NCI-H2227 (cell line): Measurements from ENCODE around the gene CD55.

Experiments used
- DNase-seq: peaks from one replicate; lab custom pipeline; 2025; ENCODE audit not compliant: unreplicated experiment; lab: John Stamatoyannopoulos, UW

CD55 gene

GRCh38 chr1:207328004-207328403 is 6.5 kb downstream of the CD55 start:
- DNase-seq, result no peak

DNA sequence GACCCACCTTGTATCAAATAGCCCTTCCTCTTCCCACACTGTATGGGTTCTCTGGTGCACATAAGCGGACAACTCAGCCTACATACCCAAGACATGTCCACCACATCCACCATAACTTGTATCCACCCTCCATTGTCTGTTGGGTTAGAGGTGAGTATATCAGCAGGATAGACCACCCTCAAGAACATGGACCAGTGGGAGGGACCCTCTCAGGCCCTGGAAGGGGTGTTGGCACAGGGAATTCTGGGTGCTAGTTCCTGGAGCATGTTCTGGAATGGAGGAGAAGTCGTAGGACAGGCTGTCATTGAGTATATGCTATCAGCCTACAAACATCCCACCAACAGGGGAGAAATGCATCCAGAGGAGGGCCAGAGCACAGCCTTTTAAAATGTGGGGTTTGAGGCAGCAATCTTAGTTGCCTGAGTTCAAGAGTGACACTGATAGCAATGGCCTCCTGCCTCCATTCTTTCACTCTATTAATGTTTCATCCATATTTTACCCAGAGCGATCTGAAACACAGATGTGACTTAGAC is 7.5 kb downstream of the CD55 start:
- DNase-seq, result no peak

GRCh38 chr1:207329469-207329868 is 8.0 kb downstream of the CD55 start:
- DNase-seq, result no peak

GRCh38 chr1:207330011-207330710 is 8.7 kb downstream of the CD55 start:
- DNase-seq, result no peak

GRCh38 chr1:207331354-207332313 is 10.2 kb downstream of the CD55 start:
- no peak for DNase-seq

DNA sequence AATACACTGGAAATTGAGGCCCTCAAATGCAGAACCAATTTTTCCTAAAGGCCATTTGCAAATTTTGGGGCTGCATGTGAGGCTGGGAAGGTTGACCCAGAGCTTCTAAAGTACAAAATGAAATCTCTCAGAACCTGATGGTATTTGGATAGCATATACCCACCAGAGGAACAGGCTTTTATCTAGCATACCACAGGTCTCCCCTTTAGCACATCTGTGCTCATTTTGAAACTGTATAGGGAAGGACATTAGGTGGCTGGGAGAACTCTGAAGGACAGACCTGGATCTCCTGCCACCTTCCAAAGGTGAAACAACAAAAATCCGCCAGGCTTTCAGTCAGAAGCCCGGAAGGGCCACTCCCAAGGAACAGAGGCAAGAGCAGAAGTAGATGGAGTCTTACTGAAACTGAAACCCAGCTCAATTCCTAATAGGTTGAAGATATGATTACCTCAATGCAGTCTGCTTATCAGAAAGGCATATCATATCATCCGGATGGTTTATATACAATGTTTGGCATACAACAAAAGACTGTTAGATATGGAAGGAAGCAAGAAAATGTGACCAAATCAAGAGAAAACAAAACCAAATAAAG is 11.6 kb downstream of the CD55 start:
- no peak for DNase-seq

DNA sequence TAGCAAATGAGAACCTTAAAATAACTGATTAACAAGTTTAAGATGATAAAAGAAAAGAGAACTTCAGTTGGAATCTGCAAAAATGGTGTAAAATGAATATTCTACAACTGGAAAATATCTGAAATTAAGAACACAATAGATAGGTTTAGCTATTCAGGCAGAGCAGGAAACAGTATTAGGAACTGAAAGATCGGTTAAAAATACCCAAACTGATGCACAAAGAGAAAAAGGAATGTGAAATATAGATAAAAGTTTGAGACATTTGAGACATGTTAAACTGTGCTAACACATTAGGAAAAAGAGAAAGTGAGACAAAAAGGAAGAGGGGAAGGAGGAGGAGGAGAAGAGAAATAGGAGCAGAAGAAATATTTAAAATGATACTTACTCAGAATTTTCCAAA is 12.1 kb downstream of the CD55 start:
- DNase-seq, result no peak

- no peak for DNase-seq
These were observed 12.9 kb downstream of the CD55 start for GRCh38 chr1:207334337-207334736.

DNA sequence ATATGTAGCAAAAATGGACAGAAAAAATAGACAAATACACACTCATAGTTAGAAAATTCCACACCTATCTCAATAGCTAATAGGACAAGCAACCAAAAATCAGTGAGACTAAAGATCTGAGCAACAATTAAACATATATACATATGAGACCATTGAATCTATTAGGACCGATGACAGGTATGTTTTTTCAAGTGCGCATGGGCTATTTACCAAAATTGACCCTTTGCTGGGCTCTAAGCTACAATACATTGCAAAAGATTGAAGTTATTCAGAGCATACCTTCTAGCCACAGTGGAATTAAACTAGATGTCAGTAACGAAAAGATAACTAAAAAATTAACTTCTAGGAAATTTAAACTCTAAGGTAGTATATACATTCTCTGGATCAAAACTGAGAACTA is 13.7 kb downstream of the CD55 start:
- DNase-seq, result no peak

DNA sequence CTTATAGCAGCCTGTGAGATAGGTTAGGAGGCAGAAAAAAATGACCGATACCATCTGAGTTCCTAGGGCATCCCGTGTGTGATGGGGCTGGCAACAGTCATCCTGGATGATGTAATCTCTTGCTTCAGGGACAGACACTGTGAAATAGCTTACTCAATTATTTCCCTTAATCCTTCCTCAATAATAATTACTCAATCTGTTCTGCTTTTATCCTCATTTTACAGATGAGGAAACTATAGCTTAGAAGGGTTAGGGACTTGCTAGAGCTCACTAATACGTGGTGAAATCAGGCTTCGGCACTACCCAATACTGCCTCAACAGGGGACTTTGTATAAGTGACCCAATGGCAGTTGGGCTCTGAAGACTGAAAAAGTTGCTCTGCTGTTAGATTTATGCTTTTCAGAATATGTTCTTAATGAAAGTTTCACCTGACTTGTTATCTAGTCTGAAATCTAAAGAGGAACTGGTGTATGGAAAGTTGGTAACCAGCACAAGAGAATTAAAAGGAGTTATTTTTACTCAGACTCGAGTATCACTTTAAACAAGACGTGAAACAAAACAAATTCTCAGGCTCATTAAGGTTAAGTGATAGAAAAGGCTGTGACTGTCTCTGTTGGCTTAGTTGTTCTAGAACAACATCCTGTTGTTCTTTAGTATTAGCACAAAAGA is 14.4 kb downstream of the CD55 start:
- no peak for DNase-seq

DNA sequence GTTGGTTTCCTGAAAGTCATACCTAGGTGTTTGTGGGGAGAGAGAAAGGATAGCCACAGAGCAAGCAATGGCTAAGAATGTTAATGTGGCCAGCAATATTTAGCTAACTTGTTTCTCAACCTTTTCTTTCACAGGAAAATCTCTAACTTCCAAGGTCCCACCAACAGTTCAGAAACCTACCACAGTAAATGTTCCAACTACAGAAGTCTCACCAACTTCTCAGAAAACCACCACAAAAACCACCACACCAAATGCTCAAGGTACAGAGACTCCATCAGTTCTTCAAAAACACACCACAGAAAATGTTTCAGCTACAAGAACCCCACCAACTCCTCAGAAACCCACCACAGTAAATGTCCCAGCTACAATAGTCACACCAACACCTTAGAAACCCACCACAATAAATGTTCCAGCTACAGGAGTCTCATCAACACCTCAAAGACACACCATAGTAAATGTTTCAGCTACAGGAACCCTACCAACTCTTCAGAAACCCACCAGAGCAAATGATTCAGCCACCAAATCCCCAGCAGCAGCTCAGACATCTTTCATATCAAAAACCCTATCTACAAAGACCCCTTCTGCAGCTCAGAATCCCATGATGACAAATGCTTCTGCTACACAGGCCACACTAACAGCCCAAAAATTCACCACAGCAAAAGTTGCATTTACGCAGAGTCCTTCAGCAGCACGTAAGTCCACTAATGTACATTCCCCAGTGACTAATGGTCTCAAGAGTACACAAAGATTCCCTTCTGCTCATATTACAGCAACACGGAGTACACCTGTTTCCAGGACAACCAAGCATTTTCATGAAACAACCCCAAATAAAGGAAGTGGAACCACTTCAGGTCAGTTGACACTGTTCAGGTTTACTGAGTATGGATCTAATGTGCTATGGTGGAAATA is 15.3 kb downstream of the CD55 start:
- no peak for DNase-seq

- DNase-seq, result no peak
These were observed 20.9 kb downstream of the CD55 start for GRCh38 chr1:207342332-207342731.

DNA sequence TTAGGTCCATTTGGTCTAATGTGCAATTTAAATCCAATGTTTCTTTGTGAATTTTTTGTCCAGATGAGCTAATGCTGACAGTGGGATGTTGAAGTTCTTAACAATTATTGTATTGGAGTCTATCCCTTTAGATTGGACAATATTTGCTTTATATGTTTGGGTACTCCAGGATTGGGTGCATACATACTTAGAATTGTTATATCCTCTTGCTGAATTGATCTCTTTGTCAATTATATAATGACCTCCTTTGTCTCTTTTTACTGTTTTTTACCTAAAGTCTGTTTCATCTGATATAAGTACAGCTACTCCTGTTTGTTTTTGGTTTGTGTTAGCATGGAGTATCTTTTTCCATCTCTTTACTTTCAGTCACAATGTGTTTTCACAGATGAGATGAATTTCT is 22.2 kb downstream of the CD55 start:
- DNase-seq, result no peak

GRCh38 chr1:207344221-207344620 is 22.7 kb downstream of the CD55 start:
- DNase-seq, result no peak

DNA sequence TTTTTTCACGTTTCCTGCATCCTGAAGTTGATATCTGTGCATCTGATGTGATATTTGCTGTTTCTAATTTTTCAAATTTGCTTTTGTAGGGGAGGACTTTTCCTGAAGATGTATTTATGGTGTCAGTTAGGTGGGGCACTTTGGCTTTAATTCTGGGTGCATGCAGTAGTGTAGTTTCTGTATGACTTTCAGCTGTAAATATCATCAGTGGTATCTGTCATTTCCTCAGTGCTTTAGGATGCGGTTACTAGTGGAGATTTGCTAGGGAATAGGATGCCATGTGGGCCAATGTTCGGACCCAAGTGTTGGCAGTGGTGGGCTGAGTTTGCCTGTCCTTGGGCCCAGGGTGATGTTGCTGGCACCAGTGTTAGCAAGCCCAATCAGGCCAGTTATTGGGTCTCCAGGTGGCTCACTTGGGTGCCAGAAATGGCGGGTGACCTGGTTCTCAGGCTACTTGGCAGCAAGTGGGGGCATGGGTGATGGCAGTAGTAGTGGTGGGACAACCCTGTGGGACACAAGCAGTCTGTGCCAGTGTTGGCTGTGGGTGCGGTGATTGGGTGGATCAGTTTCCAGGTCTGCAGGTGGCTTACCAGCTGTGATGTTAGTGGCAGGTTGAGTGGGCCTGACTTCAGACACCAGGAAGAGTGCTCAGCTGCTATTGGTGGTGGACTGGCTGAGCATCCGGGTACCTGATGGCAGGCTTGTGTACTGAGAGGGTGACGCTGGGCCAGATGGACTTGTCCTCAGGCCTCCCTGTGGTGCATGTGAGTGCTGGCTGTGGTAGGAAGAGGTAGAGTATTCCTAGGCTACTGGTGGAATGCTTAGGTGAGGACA is 24.4 kb downstream of the CD55 start:
- DNase-seq, result no peak

DNA sequence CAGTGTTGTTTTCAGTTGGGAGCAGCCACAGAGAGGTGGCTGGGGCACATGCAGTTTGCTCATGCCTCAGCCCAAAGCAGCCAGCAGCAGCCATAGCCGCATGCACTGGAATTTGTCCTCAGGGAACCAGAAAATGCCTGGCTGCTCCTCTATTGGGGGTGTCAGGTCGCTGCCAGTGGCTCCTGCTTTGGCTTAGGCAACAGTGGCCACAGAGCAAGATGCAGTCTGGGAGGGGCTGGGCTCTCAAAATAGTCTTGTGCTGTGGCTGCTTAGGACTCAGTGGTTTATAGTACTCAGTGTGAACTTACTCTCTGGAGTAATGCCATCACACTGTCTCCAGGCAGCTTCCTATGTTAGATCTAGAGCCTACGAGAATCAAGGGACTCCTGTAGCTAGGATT is 25.0 kb downstream of the CD55 start:
- DNase-seq, result no peak

DNA sequence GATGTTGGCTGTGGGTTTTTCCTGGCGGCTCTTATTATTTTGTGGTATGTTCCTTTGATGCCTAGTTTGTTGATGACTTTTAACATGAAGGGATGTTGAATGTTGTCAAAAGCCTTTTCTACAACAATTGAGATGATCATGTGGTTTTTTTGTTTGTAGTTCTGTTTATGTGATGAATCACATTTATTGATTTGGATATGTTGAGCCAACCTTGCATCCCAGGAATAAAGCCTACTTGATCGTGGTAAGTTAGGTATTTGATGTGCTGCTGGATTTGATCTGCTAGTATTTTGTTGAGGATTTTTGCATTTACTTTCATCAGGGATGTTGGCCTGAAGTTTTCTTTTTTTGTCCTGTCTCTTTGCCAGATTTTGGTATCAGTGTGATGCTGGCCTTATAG is 28.5 kb downstream of the CD55 start:
- no peak for DNase-seq

- no peak for DNase-seq
These were observed 31.1 kb downstream of the CD55 start for GRCh38 chr1:207352554-207352953.

- DNase-seq, result no peak
These were observed 33.6 kb downstream of the CD55 start for GRCh38 chr1:207355060-207355459.
